Putamen (tissue), 1 donor: ENCODE measurements around the gene ZNF28.
A peak's percentile ranks its signal among the peaks of the same experiment; 100 is the strongest.
"Not testable (repeated sequence)": the region's sequence is repeated elsewhere in the genome, so short reads cannot be mapped to it uniquely, and the experiment has no call there.

Experiments used
- DNase-seq: peaks from one replicate; pipeline ENCODE4 v3.0.0-alpha.2; 2016; ENCODE audit warnings: low spot score

Gene ZNF28

DNA sequence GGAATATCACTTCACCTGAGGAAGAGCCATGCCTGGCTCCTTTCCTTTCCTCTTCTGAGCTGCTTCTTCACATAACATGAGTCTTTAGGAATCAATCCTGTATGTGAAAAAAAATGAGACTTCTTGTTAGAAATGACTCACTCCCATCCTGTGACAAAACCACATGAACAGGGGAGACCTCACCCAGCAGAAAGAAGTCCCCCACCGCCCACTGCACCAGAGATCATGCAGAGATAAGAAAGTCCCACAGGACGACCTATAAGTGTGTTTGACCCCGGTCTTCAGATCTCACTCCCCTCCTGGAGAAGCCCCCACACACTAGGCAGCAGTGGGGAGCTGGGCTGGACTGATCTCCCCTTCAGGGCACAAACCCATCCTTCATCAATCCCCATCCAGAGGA lies 42.6 kb downstream of the ZNF28 start:
- DNase-seq: no peak

DNA sequence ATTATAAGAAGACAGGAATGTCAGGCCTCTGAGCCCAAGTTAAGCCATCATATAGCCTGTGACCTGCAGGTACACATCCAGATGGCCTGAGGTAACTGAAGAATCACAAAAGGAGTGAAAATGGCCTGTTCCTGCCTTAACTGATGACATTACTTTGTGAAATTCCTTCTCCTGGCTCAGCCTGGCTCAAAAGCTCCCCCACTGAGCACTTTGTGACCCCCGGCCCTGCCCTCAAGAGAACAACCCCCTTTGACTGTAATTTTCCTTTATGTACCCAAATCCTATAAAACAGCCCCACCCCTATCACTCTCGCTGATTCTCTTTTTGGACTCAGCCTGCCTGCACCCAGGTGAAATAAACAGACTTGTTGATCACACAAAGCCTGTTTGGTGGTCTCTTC lies 65.0 kb downstream of the ZNF28 start:
- not testable (repeated sequence) for DNase-seq

DNA sequence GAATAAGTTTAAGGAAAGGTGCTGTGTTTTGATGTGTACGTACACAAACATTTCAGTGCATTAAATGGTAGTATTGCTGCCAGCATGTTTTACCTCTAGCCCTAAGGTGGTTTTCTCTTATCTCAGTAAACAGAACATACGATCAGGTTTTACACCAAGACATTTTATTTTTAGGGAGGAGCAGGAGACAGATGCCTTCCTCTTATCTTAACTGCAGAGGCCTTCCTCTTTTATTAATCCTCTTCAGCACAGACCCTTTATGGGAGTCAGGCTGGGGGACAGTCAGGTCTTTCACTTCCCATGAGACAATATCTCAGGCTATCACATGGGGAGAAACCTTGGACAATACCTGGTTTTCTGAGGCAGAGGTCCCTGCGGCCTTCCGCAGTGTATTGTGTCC lies 71.7 kb downstream of the ZNF28 start:
- DNase-seq: no peak

DNA sequence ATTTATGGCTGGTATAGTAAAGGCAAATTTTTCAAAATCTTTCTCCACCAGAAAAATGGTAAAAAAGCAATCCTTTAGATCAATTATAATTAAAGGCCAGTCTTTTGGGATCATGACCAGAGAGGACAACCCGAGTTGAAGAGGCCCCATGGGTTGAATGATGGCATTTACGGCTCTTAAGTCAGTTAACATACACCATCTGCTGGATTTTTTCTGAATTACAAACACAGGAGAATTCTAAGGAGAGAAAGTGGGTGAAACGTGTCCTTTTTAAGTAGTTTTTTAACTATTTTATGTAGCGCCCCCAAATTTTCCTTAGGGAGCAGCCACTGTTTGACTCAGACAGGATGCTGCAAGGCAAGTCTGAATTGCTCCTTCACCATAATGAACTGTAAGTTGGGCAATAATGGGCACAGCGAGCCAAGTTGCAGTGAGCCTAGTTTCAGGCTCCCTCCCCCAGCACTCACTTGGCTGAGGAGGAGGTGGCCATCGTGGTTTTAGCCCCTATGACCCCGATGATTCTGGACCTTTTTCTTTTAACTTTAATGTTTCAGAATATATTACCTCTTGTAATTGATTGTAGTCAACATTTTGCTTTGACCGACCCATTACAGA lies 73.0 kb downstream of the ZNF28 start:
- peak; percentile 51 for DNase-seq
